Epithelial cell of proximal tubule (primary cell): ENCODE measurements around the gene KCNN4. TPM values are rescaled to one million over a fixed set of nuclear protein-coding genes. Genes with fewer than 3 reads are reported as not detected.

Source experiments
- DNase-seq: peaks from one replicate; pipeline ENCODE4 v3.0.0-alpha.2; 2011; ENCODE audit warnings: low read depth
- H3K4me3 ChIP-seq: 2 replicates; pipeline ENCODE4 v1.5.1; 2011; ENCODE audit warnings: low read depth, mild to moderate bottlenecking, low read length
- CTCF ChIP-seq: conservative IDR thresholded peaks from 2 replicates; pipeline ENCODE4 v1.5.1; 2012; ENCODE audit warnings: low read depth, mild to moderate bottlenecking, low read length
- total RNA-seq: library from RNA; depleted of rRNA; stranded (reverse); fragments of >200 nt; gene quantifications from 2 replicates; pipeline ENCODE4 v1.2.3, GENCODE V29; 2015

KCNN4 gene
- total RNA-seq, 1 donor from 2014 or later = 11.6 TPM

GRCh38 chr19:43763473-43763939 is 17.3 kb downstream of the KCNN4 start:
- no peak for DNase-seq

GRCh38 chr19:43762814-43763213 is 18.0 kb downstream of the KCNN4 start:
- H3K4me3 ChIP-seq = no peak overlapping the region
- TF ChIP-seq CTCF = no peak
- DNase-seq = no peak

More at GRCh38 chr19:43763473-43763939, 17.3 kb downstream of the KCNN4 start:
- TF ChIP-seq CTCF = no peak
- no peak overlapping the region for H3K4me3 ChIP-seq

- TF ChIP-seq CTCF = no peak
- no peak for DNase-seq
- H3K4me3 ChIP-seq = no peak overlapping the region
Observed at GRCh38 chr19:43760941-43761340, 19.8 kb downstream of the KCNN4 start.

- no peak for DNase-seq
Observed at GRCh38 chr19:43759515-43759914, 21.3 kb downstream of the KCNN4 start.

GRCh38 chr19:43755256-43755801 is 25.4 kb downstream of the KCNN4 start:
- no peak for TF ChIP-seq CTCF
- DNase-seq = no peak
- peak overlapping the region; percentile 61 for H3K4me3 ChIP-seq

More at GRCh38 chr19:43759515-43759914, 21.3 kb downstream of the KCNN4 start:
- peak; percentile 14 for TF ChIP-seq CTCF
- H3K4me3 ChIP-seq = no peak overlapping the region

- peak; percentile 73 for DNase-seq
- TF ChIP-seq CTCF = no peak
Observed at GRCh38 chr19:43754503-43755255, 26.1 kb downstream of the KCNN4 start, which contains the start of gene SMG9. TSS of gene SMG9 (minus strand) at chr19:43754962. CDS start at chr19:43750741, 4,221 bp downstream.

GRCh38 chr19:43754253-43754502 is 26.6 kb downstream of the KCNN4 start:
- peak overlapping the region; percentile 61 for H3K4me3 ChIP-seq
- TF ChIP-seq CTCF = no peak
- no peak for DNase-seq

More at GRCh38 chr19:43754503-43755255, 26.1 kb downstream of the KCNN4 start, which contains the start of gene SMG9:
- peak within 1 kb of the TSS; percentile 61 for H3K4me3 ChIP-seq
